WTC11 (cell line): Measurements from ENCODE around the gene NUAK1.

Experiments used
- EMX1 ChIP-seq: fragments of 250-450 bp; sonication (Bioruptor Pico); IDR thresholded peaks from 2 replicates; pipeline ENCODE4 v1.8.0; 2021; ENCODE audit warnings: mild to moderate bottlenecking
- MYBL2 ChIP-seq: sonication (generic); formaldehyde crosslinking; IDR thresholded peaks from 2 replicates; pipeline ENCODE4 v1.8.1; 2023; ENCODE audit warnings: mild to moderate bottlenecking, moderate library complexity, missing genetic modification reagents
- NFE2L1 ChIP-seq: sonication (generic); formaldehyde crosslinking; IDR thresholded peaks from 2 replicates; pipeline ENCODE4 v1.8.1; 2023; ENCODE audit warnings: missing genetic modification reagents
- OVOL2 ChIP-seq: fragments of 250-450 bp; sonication (Bioruptor Pico); IDR thresholded peaks from 2 replicates; pipeline ENCODE4 v1.9.0; 2021; ENCODE audit warnings: mild to moderate bottlenecking, borderline replicate concordance
- TF ChIP-seq, protein P1 (sequence below): sonication (generic); formaldehyde crosslinking; IDR thresholded peaks from 2 replicates; pipeline ENCODE4 v1.8.0; 2022; ENCODE audit warnings: missing genetic modification reagents
- TF ChIP-seq, protein P2 (sequence below): fragments of 200-600 bp; IDR thresholded peaks from 2 replicates; pipeline ENCODE4 v1.8.0; 2022; ENCODE audit warnings: antibody characterized with exemption
- TF ChIP-seq, protein P3 (sequence below): sonication (generic); formaldehyde crosslinking; IDR thresholded peaks from 2 replicates; pipeline ENCODE4 v1.8.0; 2022; ENCODE audit warnings: mild to moderate bottlenecking, missing genetic modification reagents
- TF ChIP-seq, protein P4 (sequence below): sonication (generic); formaldehyde crosslinking; IDR thresholded peaks from 2 replicates; pipeline ENCODE4 v1.8.1; 2022; ENCODE audit warnings: mild to moderate bottlenecking, missing genetic modification reagents, moderate library complexity, borderline replicate concordance
- TF ChIP-seq, protein P5 (sequence below): sonication (generic); formaldehyde crosslinking; IDR thresholded peaks from 2 replicates; pipeline ENCODE4 v1.8.1; 2022; ENCODE audit warnings: low read depth, missing genetic modification reagents, borderline replicate concordance
- TF ChIP-seq, protein P6 (sequence below): sonication (generic); formaldehyde crosslinking; IDR thresholded peaks from 2 replicates; pipeline ENCODE4 v1.8.0; 2022; ENCODE audit warnings: mild to moderate bottlenecking, missing genetic modification reagents

DNA sequence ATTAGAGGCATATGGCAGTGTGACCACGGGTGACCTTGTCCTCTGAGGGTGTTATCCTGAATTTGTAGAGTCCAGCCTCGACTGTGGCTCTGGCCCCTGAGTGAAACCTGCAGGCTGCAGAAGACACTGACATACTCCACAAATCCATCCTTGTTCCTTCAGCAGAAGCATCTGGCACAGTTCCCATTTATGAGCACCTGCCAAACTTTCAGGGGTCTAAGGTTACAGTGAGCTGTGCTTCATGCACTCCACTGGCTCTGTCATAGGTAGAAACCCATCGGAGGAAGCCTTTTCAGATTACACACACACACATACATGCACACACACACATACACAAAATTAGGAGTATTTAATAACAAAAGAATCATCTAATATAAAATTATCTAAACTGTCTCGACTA lies 13.6 kb upstream of the NUAK1 start:
- TF ChIP-seq, protein P1, sequence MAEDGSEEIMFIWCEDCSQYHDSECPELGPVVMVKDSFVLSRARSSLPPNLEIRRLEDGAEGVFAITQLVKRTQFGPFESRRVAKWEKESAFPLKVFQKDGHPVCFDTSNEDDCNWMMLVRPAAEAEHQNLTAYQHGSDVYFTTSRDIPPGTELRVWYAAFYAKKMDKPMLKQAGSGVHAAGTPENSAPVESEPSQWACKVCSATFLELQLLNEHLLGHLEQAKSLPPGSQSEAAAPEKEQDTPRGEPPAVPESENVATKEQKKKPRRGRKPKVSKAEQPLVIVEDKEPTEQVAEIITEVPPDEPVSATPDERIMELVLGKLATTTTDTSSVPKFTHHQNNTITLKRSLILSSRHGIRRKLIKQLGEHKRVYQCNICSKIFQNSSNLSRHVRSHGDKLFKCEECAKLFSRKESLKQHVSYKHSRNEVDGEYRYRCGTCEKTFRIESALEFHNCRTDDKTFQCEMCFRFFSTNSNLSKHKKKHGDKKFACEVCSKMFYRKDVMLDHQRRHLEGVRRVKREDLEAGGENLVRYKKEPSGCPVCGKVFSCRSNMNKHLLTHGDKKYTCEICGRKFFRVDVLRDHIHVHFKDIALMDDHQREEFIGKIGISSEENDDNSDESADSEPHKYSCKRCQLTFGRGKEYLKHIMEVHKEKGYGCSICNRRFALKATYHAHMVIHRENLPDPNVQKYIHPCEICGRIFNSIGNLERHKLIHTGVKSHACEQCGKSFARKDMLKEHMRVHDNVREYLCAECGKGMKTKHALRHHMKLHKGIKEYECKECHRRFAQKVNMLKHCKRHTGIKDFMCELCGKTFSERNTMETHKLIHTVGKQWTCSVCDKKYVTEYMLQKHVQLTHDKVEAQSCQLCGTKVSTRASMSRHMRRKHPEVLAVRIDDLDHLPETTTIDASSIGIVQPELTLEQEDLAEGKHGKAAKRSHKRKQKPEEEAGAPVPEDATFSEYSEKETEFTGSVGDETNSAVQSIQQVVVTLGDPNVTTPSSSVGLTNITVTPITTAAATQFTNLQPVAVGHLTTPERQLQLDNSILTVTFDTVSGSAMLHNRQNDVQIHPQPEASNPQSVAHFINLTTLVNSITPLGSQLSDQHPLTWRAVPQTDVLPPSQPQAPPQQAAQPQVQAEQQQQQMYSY (CRISPR knock-in tag): no peak
- TF ChIP-seq, protein P2, sequence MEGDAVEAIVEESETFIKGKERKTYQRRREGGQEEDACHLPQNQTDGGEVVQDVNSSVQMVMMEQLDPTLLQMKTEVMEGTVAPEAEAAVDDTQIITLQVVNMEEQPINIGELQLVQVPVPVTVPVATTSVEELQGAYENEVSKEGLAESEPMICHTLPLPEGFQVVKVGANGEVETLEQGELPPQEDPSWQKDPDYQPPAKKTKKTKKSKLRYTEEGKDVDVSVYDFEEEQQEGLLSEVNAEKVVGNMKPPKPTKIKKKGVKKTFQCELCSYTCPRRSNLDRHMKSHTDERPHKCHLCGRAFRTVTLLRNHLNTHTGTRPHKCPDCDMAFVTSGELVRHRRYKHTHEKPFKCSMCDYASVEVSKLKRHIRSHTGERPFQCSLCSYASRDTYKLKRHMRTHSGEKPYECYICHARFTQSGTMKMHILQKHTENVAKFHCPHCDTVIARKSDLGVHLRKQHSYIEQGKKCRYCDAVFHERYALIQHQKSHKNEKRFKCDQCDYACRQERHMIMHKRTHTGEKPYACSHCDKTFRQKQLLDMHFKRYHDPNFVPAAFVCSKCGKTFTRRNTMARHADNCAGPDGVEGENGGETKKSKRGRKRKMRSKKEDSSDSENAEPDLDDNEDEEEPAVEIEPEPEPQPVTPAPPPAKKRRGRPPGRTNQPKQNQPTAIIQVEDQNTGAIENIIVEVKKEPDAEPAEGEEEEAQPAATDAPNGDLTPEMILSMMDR: no peak
- TF ChIP-seq, protein P3, sequence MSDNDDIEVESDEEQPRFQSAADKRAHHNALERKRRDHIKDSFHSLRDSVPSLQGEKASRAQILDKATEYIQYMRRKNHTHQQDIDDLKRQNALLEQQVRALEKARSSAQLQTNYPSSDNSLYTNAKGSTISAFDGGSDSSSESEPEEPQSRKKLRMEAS: no peak
- TF ChIP-seq, protein P4, sequence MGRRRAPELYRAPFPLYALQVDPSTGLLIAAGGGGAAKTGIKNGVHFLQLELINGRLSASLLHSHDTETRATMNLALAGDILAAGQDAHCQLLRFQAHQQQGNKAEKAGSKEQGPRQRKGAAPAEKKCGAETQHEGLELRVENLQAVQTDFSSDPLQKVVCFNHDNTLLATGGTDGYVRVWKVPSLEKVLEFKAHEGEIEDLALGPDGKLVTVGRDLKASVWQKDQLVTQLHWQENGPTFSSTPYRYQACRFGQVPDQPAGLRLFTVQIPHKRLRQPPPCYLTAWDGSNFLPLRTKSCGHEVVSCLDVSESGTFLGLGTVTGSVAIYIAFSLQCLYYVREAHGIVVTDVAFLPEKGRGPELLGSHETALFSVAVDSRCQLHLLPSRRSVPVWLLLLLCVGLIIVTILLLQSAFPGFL (CRISPR knock-in tag): no peak
- no peak for TF ChIP-seq MYBL2 (CRISPR knock-in tag)
- TF ChIP-seq, protein P5, sequence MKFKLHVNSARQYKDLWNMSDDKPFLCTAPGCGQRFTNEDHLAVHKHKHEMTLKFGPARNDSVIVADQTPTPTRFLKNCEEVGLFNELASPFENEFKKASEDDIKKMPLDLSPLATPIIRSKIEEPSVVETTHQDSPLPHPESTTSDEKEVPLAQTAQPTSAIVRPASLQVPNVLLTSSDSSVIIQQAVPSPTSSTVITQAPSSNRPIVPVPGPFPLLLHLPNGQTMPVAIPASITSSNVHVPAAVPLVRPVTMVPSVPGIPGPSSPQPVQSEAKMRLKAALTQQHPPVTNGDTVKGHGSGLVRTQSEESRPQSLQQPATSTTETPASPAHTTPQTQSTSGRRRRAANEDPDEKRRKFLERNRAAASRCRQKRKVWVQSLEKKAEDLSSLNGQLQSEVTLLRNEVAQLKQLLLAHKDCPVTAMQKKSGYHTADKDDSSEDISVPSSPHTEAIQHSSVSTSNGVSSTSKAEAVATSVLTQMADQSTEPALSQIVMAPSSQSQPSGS (CRISPR knock-in tag): no peak
- no peak for TF ChIP-seq EMX1 (CRISPR knock-in tag)
- no peak for TF ChIP-seq NFE2L1 (CRISPR knock-in tag)
- no peak for TF ChIP-seq OVOL2 (CRISPR knock-in tag)
- TF ChIP-seq, protein P6, sequence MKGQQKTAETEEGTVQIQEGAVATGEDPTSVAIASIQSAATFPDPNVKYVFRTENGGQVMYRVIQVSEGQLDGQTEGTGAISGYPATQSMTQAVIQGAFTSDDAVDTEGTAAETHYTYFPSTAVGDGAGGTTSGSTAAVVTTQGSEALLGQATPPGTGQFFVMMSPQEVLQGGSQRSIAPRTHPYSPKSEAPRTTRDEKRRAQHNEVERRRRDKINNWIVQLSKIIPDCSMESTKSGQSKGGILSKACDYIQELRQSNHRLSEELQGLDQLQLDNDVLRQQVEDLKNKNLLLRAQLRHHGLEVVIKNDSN (CRISPR knock-in tag): no peak
